ENCODE data around the gene TMEM59. TPM values are rescaled to one million over a fixed set of nuclear protein-coding genes. Genes with fewer than 3 reads are reported as not detected.

TMEM59 gene
- total and polyA plus RNA-seq, 2 of the 8 experiments (the other 6 are each of a cell fraction or from before 2014, with no cell fraction given) = 116 to 139 TPM

- TF ChIP-seq HDAC2 (IDR thresholded peaks at IDR 0.05; ENCODE audit: borderline replicate concordance in 1 of 2, low read depth in 2 of 2, low read length in 2 of 2) (no peak), SRF (IDR thresholded peaks at IDR 0.05; ENCODE audit: low read depth, low read length) (no peak)
Observed at GRCh38 chr1:54014009-54014629, 38.9 kb downstream of the TMEM59 start (continued).
